Fibroblast of the aortic adventitia (primary cell): ENCODE data around the gene TLCD4. TPM values are rescaled to one million over a fixed set of nuclear protein-coding genes. Genes with fewer than 3 reads are reported as not detected.

Experiments
- DNase-seq: peaks from one replicate; pipeline ENCODE4 v3.0.0-alpha.2; 2010; ENCODE audit warnings: low read depth
- H3K4me3 ChIP-seq: 2 replicates; pipeline ENCODE4 v1.5.1; 2011; ENCODE audit warnings: low read depth, mild to moderate bottlenecking, control low read depth, low read length, moderate library complexity
- CTCF ChIP-seq: IDR thresholded peaks from 2 replicates; pipeline ENCODE4 v1.5.1; 2011; ENCODE audit warnings: mild to moderate bottlenecking, low read length, control low read depth, inconsistent platforms; ENCODE audit not compliant: insufficient read depth
- total RNA-seq: library from RNA; depleted of rRNA; stranded (reverse); fragments of >200 nt; gene quantifications from 2 replicates; pipeline ENCODE4 v1.2.3, GENCODE V29; 2012; ENCODE audit warnings: low replicate concordance

The TLCD4 gene
- total RNA-seq, 1 donor = 0.36 TPM

GRCh38 chr1:95095833-95096217, 21.3 kb upstream of the TLCD4 start:
- DNase-seq = no peak
- no peak overlapping the region for H3K4me3 ChIP-seq
- no peak for TF ChIP-seq CTCF

GRCh38 chr1:95096218-95096841, 20.8 kb upstream of the TLCD4 start:
- TF ChIP-seq CTCF = no peak
- no peak for DNase-seq
- H3K4me3 ChIP-seq = no peak overlapping the region

GRCh38 chr1:95097426-95097825, 19.7 kb upstream of the TLCD4 start:
- DNase-seq = no peak
- H3K4me3 ChIP-seq = no peak overlapping the region
- TF ChIP-seq CTCF = no peak

GRCh38 chr1:95098196-95098595, 19.0 kb upstream of the TLCD4 start:
- no peak for DNase-seq
- H3K4me3 ChIP-seq = no peak overlapping the region
- TF ChIP-seq CTCF = no peak

GRCh38 chr1:95108792-95109191, 8.4 kb upstream of the TLCD4 start:
- no peak for TF ChIP-seq CTCF
- no peak for DNase-seq

GRCh38 chr1:95111014-95111413, 6.1 kb upstream of the TLCD4 start:
- no peak overlapping the region for H3K4me3 ChIP-seq
- DNase-seq = no peak
- TF ChIP-seq CTCF = no peak

More at GRCh38 chr1:95108792-95109191, 8.4 kb upstream of the TLCD4 start:
- H3K4me3 ChIP-seq = no peak overlapping the region

- no peak for DNase-seq
- TF ChIP-seq CTCF = no peak
- no peak overlapping the region for H3K4me3 ChIP-seq
Measured at GRCh38 chr1:95113684-95114083, 3.5 kb upstream of the TLCD4 start.
